GM18505 (cell line): Measurements from ENCODE around the gene SLC25A19.

Experiments used
- ATAC-seq: cut with Tn5 transposase; IDR thresholded peaks from one replicate; pipeline ENCODE4 v1.9.1; 2021; ENCODE audit not compliant: unreplicated experiment
- POLR2A ChIP-seq: IDR thresholded peaks from 4 replicates; pipeline ENCODE4 v1.6.1; 2011; ENCODE audit warnings: borderline replicate concordance; ENCODE audit not compliant: insufficient read depth, insufficient read length; ENCODE audit errors: extremely low read depth

The SLC25A19 gene

GRCh38 chr17:75237100-75238014 is 51.9 kb downstream of the SLC25A19 start:
- TF ChIP-seq POLR2A, result no peak
- ATAC-seq, result no peak

GRCh38 chr17:75232786-75233185 is 56.4 kb downstream of the SLC25A19 start:
- ATAC-seq, result no peak

GRCh38 chr17:75231741-75232464 is 57.3 kb downstream of the SLC25A19 start:
- no peak for TF ChIP-seq POLR2A
- no peak for ATAC-seq

More at GRCh38 chr17:75232786-75233185, 56.4 kb downstream of the SLC25A19 start:
- no peak for TF ChIP-seq POLR2A

- no peak for TF ChIP-seq POLR2A
- ATAC-seq, result no peak
Measured at GRCh38 chr17:75231071-75231470, 58.2 kb downstream of the SLC25A19 start.

- TF ChIP-seq POLR2A, result no peak
- ATAC-seq, result no peak
Measured at GRCh38 chr17:75228847-75229246, 60.4 kb downstream of the SLC25A19 start.

- no peak for TF ChIP-seq POLR2A
- no peak for ATAC-seq
Measured at GRCh38 chr17:75228305-75228704, 60.9 kb downstream of the SLC25A19 start.

- ATAC-seq, result no peak
- TF ChIP-seq POLR2A, result no peak
Measured at GRCh38 chr17:75227729-75228128, 61.5 kb downstream of the SLC25A19 start.

GRCh38 chr17:75225016-75225415 is 64.2 kb downstream of the SLC25A19 start:
- TF ChIP-seq POLR2A, result no peak
- no peak for ATAC-seq
